MM.1S (cell line): Measurements from ENCODE around the gene APOH.

ENCODE experiments used
- EZH2 ChIP-seq: fragments of 300-600 bp; sonication (generic); optimal IDR thresholded peaks from 2 replicates; pipeline ENCODE3; 2017; ENCODE audit warnings: low read depth, mild to moderate bottlenecking, antibody characterized with exemption, low read length, mixed read lengths
- TF ChIP-seq, protein P1 (sequence below): fragments of 300-600 bp; sonication (generic); IDR thresholded peaks from 2 replicates; pipeline ENCODE4 v1.5.1; 2016; ENCODE audit warnings: antibody characterized with exemption, low read length, mixed read lengths

DNA sequence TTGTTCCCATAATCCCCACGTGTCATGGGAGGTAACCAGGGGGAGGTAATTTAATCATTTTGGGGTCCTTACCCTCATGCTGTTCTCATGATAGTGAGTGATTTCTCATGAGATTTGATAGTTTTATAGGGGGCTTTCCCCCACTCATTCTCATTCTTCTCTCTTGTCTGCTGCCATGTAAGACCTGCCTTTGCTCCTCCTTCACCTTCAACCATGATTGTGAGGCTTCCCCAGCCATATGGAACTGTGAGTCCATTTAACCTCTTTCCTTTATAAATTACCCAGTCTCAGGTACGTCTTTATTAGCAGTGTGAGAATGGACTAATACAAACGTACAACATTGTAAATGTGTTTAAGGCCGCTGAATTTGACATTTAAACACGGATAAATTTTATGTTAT lies 35.5 kb upstream of the APOH start:
- TF ChIP-seq, protein P1, sequence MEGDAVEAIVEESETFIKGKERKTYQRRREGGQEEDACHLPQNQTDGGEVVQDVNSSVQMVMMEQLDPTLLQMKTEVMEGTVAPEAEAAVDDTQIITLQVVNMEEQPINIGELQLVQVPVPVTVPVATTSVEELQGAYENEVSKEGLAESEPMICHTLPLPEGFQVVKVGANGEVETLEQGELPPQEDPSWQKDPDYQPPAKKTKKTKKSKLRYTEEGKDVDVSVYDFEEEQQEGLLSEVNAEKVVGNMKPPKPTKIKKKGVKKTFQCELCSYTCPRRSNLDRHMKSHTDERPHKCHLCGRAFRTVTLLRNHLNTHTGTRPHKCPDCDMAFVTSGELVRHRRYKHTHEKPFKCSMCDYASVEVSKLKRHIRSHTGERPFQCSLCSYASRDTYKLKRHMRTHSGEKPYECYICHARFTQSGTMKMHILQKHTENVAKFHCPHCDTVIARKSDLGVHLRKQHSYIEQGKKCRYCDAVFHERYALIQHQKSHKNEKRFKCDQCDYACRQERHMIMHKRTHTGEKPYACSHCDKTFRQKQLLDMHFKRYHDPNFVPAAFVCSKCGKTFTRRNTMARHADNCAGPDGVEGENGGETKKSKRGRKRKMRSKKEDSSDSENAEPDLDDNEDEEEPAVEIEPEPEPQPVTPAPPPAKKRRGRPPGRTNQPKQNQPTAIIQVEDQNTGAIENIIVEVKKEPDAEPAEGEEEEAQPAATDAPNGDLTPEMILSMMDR = no peak
- TF ChIP-seq EZH2 = no peak
